Mesenchymal stem cell (in vitro differentiated cells and primary cell): Measurements from ENCODE around the gene SMARCA1.

Experiments used
- DNase-seq: peaks from one replicate; pipeline ENCODE4 v3.0.0-alpha.2; 2013
- H2AFZ ChIP-seq: one replicate; pipeline ENCODE4 v1.6.1; 2013; ENCODE audit warnings: low read depth, mild to moderate bottlenecking, control low read depth, inconsistent platforms, low read length, moderate library complexity
- H2AK5ac ChIP-seq: 2 replicates; pipeline ENCODE4 v1.6.1; 2013; ENCODE audit warnings: low read length, moderate library complexity, mild to moderate bottlenecking, inconsistent platforms; ENCODE audit not compliant: severe bottlenecking
- H2BK120ac ChIP-seq: one replicate; pipeline ENCODE4 v1.6.1; 2013; ENCODE audit warnings: low read depth, mild to moderate bottlenecking, inconsistent platforms, low read length, moderate library complexity
- H2BK12ac ChIP-seq, 2 experiments: one replicate each; pipeline ENCODE4 v1.6.1; 2013; ENCODE audit warnings: inconsistent platforms in 2 of 2, low read length in 2 of 2, mild to moderate bottlenecking in 2 of 2, moderate library complexity in 2 of 2, control low read depth in 1 of 2
- H2BK15ac ChIP-seq: one replicate; pipeline ENCODE4 v1.6.1; 2013; ENCODE audit warnings: mild to moderate bottlenecking, low read depth, inconsistent platforms; ENCODE audit not compliant: poor library complexity, severe bottlenecking
- H2BK5ac ChIP-seq: 2 replicates; pipeline ENCODE4 v1.6.1; 2013; ENCODE audit warnings: low read depth, mild to moderate bottlenecking, low read length, control low read depth, inconsistent platforms; ENCODE audit not compliant: poor library complexity, severe bottlenecking
- H3K14ac ChIP-seq, 2 experiments: one replicate each; pipeline ENCODE4 v1.6.1; 2013; ENCODE audit warnings: inconsistent platforms in 2 of 2, low read length in 2 of 2, control low read depth in 1 of 2, mild to moderate bottlenecking in 1 of 2, moderate library complexity in 1 of 2
- H3K18ac ChIP-seq, 2 experiments: one replicate each; pipeline ENCODE4 v1.6.1; 2013; ENCODE audit warnings: inconsistent platforms in 2 of 2, low read length in 2 of 2, control low read depth in 1 of 2, low read depth in 1 of 2, mild to moderate bottlenecking in 1 of 2
- H3K23ac ChIP-seq, 2 experiments: one replicate each; pipeline ENCODE4 v1.6.1; 2013; ENCODE audit warnings: inconsistent platforms in 2 of 2, low read length in 2 of 2, mild to moderate bottlenecking in 2 of 2, moderate library complexity in 2 of 2, control low read depth in 1 of 2
- H3K27ac ChIP-seq: 2 replicates; pipeline ENCODE4 v1.5.1; 2013; ENCODE audit warnings: mild to moderate bottlenecking, moderate library complexity, low read length, control low read depth, inconsistent platforms; ENCODE audit not compliant: poor library complexity, severe bottlenecking
- H3K27me3 ChIP-seq, 2 experiments: 2 replicates each; pipeline versions ENCODE4 v1.6.1 to v1.7.0; 2013; ENCODE audit warnings: low read length in 2 of 2, mild to moderate bottlenecking in 2 of 2, moderate library complexity in 2 of 2, control low read depth in 1 of 2, inconsistent platforms in 1 of 2; ENCODE audit not compliant: control insufficient read depth in 1 of 2, insufficient read depth in 1 of 2
- H3K36me3 ChIP-seq, 2 experiments: 2 replicates each; pipeline versions ENCODE4 v1.6.1 to v1.7.0; 2013; ENCODE audit warnings: low read length in 2 of 2, control low read depth in 1 of 2, inconsistent platforms in 1 of 2, low read depth in 1 of 2, mild to moderate bottlenecking in 1 of 2; ENCODE audit not compliant: insufficient read depth in 2 of 2, control insufficient read depth in 1 of 2
- H3K4ac ChIP-seq, 2 experiments: one replicate each; pipeline ENCODE4 v1.6.1; 2013; ENCODE audit warnings: inconsistent platforms in 2 of 2, low read length in 2 of 2, mild to moderate bottlenecking in 2 of 2, moderate library complexity in 2 of 2, control low read depth in 1 of 2, low read depth in 1 of 2
- H3K4me1 ChIP-seq: 2 replicates; pipeline ENCODE4 v1.6.1; 2013; ENCODE audit warnings: low read depth, low read length, control low read depth; ENCODE audit not compliant: control insufficient read depth, insufficient read depth
- H3K4me2 ChIP-seq: 2 replicates; pipeline ENCODE4 v1.6.1; 2013; ENCODE audit warnings: low read length, mild to moderate bottlenecking, inconsistent platforms; ENCODE audit not compliant: poor library complexity, severe bottlenecking
- H3K4me3 ChIP-seq, 2 experiments: 2 replicates each; pipeline versions ENCODE4 v1.5.1 to v1.7.0; 2013; ENCODE audit warnings: low read length in 2 of 2, mild to moderate bottlenecking in 2 of 2, control low read depth in 1 of 2, low read depth in 1 of 2; ENCODE audit not compliant: insufficient read depth in 1 of 2
- H3K79me1 ChIP-seq: replicated peaks from 2 replicates; pipeline ENCODE4 v1.6.1; 2013; ENCODE audit warnings: mild to moderate bottlenecking, control low read depth, low read length, inconsistent platforms; ENCODE audit not compliant: poor library complexity, severe bottlenecking
- H3K9ac ChIP-seq: 2 replicates; pipeline ENCODE4 v1.7.0; 2013; ENCODE audit warnings: mild to moderate bottlenecking, low read length, moderate library complexity
- H3K9me3 ChIP-seq: 2 replicates; pipeline ENCODE4 v1.7.0; 2013; ENCODE audit warnings: mild to moderate bottlenecking, low read length; ENCODE audit not compliant: control insufficient read depth
- H4K8ac ChIP-seq: one replicate; pipeline ENCODE4 v1.6.1; 2013; ENCODE audit warnings: inconsistent platforms, mild to moderate bottlenecking, low read length, moderate library complexity
- H4K91ac ChIP-seq: one replicate; pipeline ENCODE4 v1.6.1; 2013; ENCODE audit warnings: mild to moderate bottlenecking, low read length, inconsistent platforms
- WGBS: methylation state at CpG from one replicate; pipeline ENCODE4 v1.1.7; 2013; ENCODE audit warnings: mixed read lengths; 5-methylcytosine and 5-hydroxymethylcytosine counted together

Gene SMARCA1

GRCh38 chrX:129427267-129427666 is 96.0 kb downstream of the SMARCA1 start:
- WGBS = 100% methylated on average over 1 of the region's 1 CpG
- H4K91ac ChIP-seq = no peak overlapping the region
- H3K18ac ChIP-seq = no peak overlapping the region

DNA sequence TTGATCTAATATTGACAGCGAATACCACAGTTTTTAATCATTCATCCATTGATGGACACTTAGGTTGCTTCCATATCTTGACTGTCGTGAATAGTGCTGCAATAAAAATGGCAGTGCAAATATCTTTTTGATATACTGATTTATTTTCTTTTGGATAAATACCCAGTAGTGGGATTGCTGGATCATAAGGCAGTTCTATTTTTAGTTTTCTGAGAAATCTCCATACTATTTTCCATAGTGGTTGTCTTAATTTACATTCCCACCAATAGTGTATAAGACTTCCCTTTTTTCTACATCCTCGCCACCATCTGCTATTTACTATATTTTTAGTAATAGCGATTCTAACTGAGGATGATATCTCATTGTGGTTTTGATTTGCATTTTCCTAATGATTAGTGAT is 100.1 kb downstream of the SMARCA1 start:
- Histone ChIP-seq H4K8ac (no peak overlapping the region), H3K9me3 (peaks cover 17% of the 10 kb centered on the region), H3K18ac (no peak overlapping the region), H3K4ac (no peak overlapping the region), H2AFZ (no peak overlapping the region), H4K91ac (no peak overlapping the region), H3K14ac (no peak overlapping the region), H2AK5ac (no peak overlapping the region), H3K23ac (no peak overlapping the region), H2BK15ac (no peak overlapping the region), H3K27me3 (no peaks in the 10 kb centered on the region), H3K79me1 (peaks cover 2% of the 10 kb centered on the region), H3K9ac (no peak overlapping the region), H3K36me3 (peaks cover 9 to 14% of the 10 kb centered on the region in 2 experiments), H2BK5ac (no peak overlapping the region), H2BK120ac (no peak overlapping the region), H2BK12ac (no peak overlapping the region), H3K4me3 (no peak overlapping the region), H3K4me1 (no peaks in the 10 kb centered on the region), H3K4me2 (no peak overlapping the region), H3K27ac (no peak overlapping the region)
- DNase-seq = no peak
- no CpG with 5 or more reads among the region's 4 CpGs for WGBS

More at GRCh38 chrX:129427267-129427666, 96.0 kb downstream of the SMARCA1 start:
- Histone ChIP-seq H2AK5ac (no peak overlapping the region), H3K9ac (no peak overlapping the region), H2BK15ac (no peak overlapping the region), H2AFZ (no peak overlapping the region), H3K4me1 (no peaks in the 10 kb centered on the region), H3K14ac (no peak overlapping the region), H2BK5ac (no peak overlapping the region), H2BK120ac (no peak overlapping the region), H3K27me3 (no peaks in the 10 kb centered on the region), H3K23ac (no peak overlapping the region), H3K4ac (no peak overlapping the region), H2BK12ac (no peak overlapping the region), H4K8ac (no peak overlapping the region), H3K27ac (no peak overlapping the region), H3K79me1 (peaks cover 3% of the 10 kb centered on the region), H3K4me3 (no peak overlapping the region), H3K36me3 (peaks cover 9 to 14% of the 10 kb centered on the region in 2 experiments), H3K9me3 (peaks cover 21% of the 10 kb centered on the region), H3K4me2 (no peak overlapping the region)
- DNase-seq = no peak

GRCh38 chrX:129404670-129405008 is 118.7 kb downstream of the SMARCA1 start:
- H2AFZ ChIP-seq = no peak overlapping the region
- no peak overlapping the region for H4K91ac ChIP-seq
- no peak overlapping the region for H3K4me3 ChIP-seq
- no peaks in the 10 kb centered on the region for H3K36me3 ChIP-seq
- H3K79me1 ChIP-seq = no peaks in the 10 kb centered on the region
- H3K4me1 ChIP-seq = no peaks in the 10 kb centered on the region
- no peak overlapping the region for H3K27ac ChIP-seq
- 82% methylated on average over 2 of the region's 2 CpGs for WGBS
- H3K14ac ChIP-seq = no peak overlapping the region
- H2AK5ac ChIP-seq = no peak overlapping the region
- H2BK120ac ChIP-seq = no peak overlapping the region
- H3K23ac ChIP-seq = no peak overlapping the region
- H2BK12ac ChIP-seq = no peak overlapping the region
- no peak overlapping the region for H4K8ac ChIP-seq
- H3K9me3 ChIP-seq = peaks cover 7% of the 10 kb centered on the region
- H3K27me3 ChIP-seq = no peaks in the 10 kb centered on the region
- no peak overlapping the region for H2BK5ac ChIP-seq
- DNase-seq = no peak
- H3K4ac ChIP-seq = no peak overlapping the region
- H3K18ac ChIP-seq = no peak overlapping the region
- H3K4me2 ChIP-seq = no peak overlapping the region
- H3K9ac ChIP-seq = no peak overlapping the region
- H2BK15ac ChIP-seq = no peak overlapping the region

DNA sequence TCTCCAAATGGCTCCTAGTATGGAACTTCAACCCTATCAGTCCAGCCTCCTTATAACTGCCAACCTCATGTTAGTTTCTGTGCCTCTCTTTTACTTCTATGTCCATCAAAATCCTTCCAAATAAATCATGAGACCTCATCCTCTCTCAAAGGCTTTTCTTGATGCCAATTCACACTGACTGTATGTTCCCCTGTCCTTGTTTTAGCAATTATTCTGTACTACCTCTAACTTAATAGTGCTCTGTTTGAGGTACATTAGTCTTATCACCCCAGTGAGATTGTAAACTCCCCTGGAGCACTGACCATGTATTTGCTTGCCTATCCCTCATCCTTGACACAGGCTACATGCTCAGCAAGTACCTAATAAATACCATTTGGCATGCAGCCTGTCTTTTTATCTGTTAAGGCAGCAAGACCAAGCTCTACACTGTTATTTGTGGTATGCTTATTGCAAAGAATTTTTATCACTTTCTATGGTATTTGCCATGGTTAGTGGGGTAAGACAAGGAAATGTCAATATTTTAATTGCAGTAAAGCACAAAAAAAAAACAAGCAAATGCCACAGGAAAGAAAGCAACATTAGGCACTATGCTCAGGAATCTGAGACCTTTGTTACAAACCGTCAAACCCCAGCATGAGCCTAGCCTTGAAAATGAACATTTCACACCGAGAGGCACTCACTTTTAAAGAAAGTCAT is 119.2 kb downstream of the SMARCA1 start:
- H3K9me3 ChIP-seq = peaks cover 10% of the 10 kb centered on the region
- no peak overlapping the region for H4K91ac ChIP-seq
- WGBS = no CpG with 5 or more reads among the region's 2 CpGs
- H3K36me3 ChIP-seq = no peaks in the 10 kb centered on the region
- no peak overlapping the region for H3K14ac ChIP-seq
- no peak overlapping the region for H2BK120ac ChIP-seq
- H3K4me2 ChIP-seq = no peak overlapping the region
- H3K23ac ChIP-seq = no peak overlapping the region
- no peak overlapping the region for H2BK12ac ChIP-seq
- no peak overlapping the region for H2AK5ac ChIP-seq
- no peaks in the 10 kb centered on the region for H3K79me1 ChIP-seq
- no peaks in the 10 kb centered on the region for H3K27me3 ChIP-seq
- H3K27ac ChIP-seq = no peak overlapping the region
- H3K9ac ChIP-seq = no peak overlapping the region
- H3K4me3 ChIP-seq = no peak overlapping the region
- H2BK15ac ChIP-seq = no peak overlapping the region
- DNase-seq = no peak
- no peak overlapping the region for H3K18ac ChIP-seq
- no peak overlapping the region for H2BK5ac ChIP-seq
- no peak overlapping the region for H4K8ac ChIP-seq
- H2AFZ ChIP-seq = no peak overlapping the region
- no peaks in the 10 kb centered on the region for H3K4me1 ChIP-seq
- H3K4ac ChIP-seq = no peak overlapping the region
